Loucy (cell line): ENCODE measurements around the gene RALGAPB.

Source experiments
- CTCF ChIP-seq: fragments of 200-600 bp; sonication (generic); conservative IDR thresholded peaks from 2 replicates; pipeline ENCODE4 v1.5.1; 2014; ENCODE audit warnings: mild to moderate bottlenecking, antibody characterized with exemption, low read length
- EZH2phosphoT487 ChIP-seq: fragments of 200-600 bp; IDR thresholded peaks from 2 replicates; pipeline ENCODE4 v1.6.1; 2018; ENCODE audit warnings: antibody characterized with exemption, mild to moderate bottlenecking, moderate library complexity, borderline replicate concordance

GRCh38 chr20:38432292-38432691 is 40.4 kb upstream of the RALGAPB start:
- TF ChIP-seq CTCF (no peak), EZH2phosphoT487 (no peak)
